GM19452 (cell line): ENCODE measurements around the gene ZDHHC14.

Source experiments
- ATAC-seq: cut with Tn5 transposase; IDR thresholded peaks from one replicate; pipeline ENCODE4 v1.9.1; 2021; ENCODE audit not compliant: unreplicated experiment

ZDHHC14 gene

GRCh38 chr6:157488058-157488457, 107.1 kb downstream of the ZDHHC14 start:
- ATAC-seq = no peak

- ATAC-seq = no peak
Measured at GRCh38 chr6:157488716-157489118, 107.7 kb downstream of the ZDHHC14 start.

- ATAC-seq = no peak
Measured at GRCh38 chr6:157490611-157491269, 109.8 kb downstream of the ZDHHC14 start.

- ATAC-seq = no peak
Measured at GRCh38 chr6:157491571-157492232, 110.7 kb downstream of the ZDHHC14 start.

GRCh38 chr6:157492249-157492648, 111.3 kb downstream of the ZDHHC14 start:
- no peak for ATAC-seq

GRCh38 chr6:157492741-157493140, 111.8 kb downstream of the ZDHHC14 start:
- ATAC-seq = no peak

GRCh38 chr6:157493173-157493572, 112.2 kb downstream of the ZDHHC14 start:
- no peak for ATAC-seq

- ATAC-seq = no peak
Measured at GRCh38 chr6:157493576-157493975, 112.6 kb downstream of the ZDHHC14 start.

- ATAC-seq = no peak
Measured at GRCh38 chr6:157494132-157494710, 113.2 kb downstream of the ZDHHC14 start.

GRCh38 chr6:157496534-157497095, 115.6 kb downstream of the ZDHHC14 start:
- ATAC-seq = no peak

GRCh38 chr6:157497579-157497978, 116.6 kb downstream of the ZDHHC14 start:
- ATAC-seq = no peak

- no peak for ATAC-seq
Measured at GRCh38 chr6:157498817-157499216, 117.8 kb downstream of the ZDHHC14 start.

GRCh38 chr6:157500022-157500421, 119.0 kb downstream of the ZDHHC14 start:
- no peak for ATAC-seq

- ATAC-seq = no peak
Measured at GRCh38 chr6:157503018-157503747, 122.2 kb downstream of the ZDHHC14 start.

GRCh38 chr6:157505912-157506491, 125.0 kb downstream of the ZDHHC14 start:
- ATAC-seq = no peak

- ATAC-seq = no peak
Measured at GRCh38 chr6:157510323-157511188, 129.6 kb downstream of the ZDHHC14 start.

- ATAC-seq = no peak
Measured at GRCh38 chr6:157511682-157512381, 130.8 kb downstream of the ZDHHC14 start.

GRCh38 chr6:157512382-157512682, 131.3 kb downstream of the ZDHHC14 start:
- ATAC-seq = no peak

GRCh38 chr6:157513004-157513603, 132.1 kb downstream of the ZDHHC14 start:
- no peak for ATAC-seq
